ENCODE data around the gene SLC2A13. TPM values are rescaled to one million over a fixed set of nuclear protein-coding genes. Genes with fewer than 3 reads are reported as not detected.
"Not testable (repeated sequence)": the region's sequence is repeated elsewhere in the genome, so short reads cannot be mapped to it uniquely, and the experiment has no call there.

SLC2A13 gene
- total RNA-seq, 4 donors from 2014 or later: 9.1 to 63.4 (median 33.1) TPM

DNA sequence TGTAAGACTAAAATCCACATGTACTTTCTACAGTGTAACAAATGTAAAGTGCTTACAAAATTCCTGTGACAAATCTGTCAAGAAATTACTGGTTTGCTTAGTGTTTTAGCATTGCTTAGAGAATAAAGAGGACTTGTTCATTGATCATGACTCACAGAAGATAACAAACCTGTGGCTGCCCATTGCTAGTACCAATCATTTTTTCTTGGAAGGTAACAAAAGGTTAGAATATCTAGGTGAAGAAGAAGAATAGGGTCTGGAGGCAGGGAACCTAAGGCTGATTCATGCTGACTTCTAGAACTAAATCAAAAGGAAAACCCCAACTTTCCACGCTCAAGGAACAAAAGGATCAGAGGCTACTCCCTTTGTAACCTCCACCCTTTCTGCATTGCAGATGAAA, 253.5 kb downstream of the SLC2A13 start:
- Histone ChIP-seq H3K27ac (no peak overlapping the region), H3K4me3 (no peak overlapping the region), H3K4me1 (no peaks in the 10 kb centered on the region), H3K36me3 (no peaks in the 10 kb centered on the region), H3K27me3 (no peaks in the 10 kb centered on the region), H3K9me3 (no peaks in the 10 kb centered on the region)
- TF ChIP-seq, protein P1, sequence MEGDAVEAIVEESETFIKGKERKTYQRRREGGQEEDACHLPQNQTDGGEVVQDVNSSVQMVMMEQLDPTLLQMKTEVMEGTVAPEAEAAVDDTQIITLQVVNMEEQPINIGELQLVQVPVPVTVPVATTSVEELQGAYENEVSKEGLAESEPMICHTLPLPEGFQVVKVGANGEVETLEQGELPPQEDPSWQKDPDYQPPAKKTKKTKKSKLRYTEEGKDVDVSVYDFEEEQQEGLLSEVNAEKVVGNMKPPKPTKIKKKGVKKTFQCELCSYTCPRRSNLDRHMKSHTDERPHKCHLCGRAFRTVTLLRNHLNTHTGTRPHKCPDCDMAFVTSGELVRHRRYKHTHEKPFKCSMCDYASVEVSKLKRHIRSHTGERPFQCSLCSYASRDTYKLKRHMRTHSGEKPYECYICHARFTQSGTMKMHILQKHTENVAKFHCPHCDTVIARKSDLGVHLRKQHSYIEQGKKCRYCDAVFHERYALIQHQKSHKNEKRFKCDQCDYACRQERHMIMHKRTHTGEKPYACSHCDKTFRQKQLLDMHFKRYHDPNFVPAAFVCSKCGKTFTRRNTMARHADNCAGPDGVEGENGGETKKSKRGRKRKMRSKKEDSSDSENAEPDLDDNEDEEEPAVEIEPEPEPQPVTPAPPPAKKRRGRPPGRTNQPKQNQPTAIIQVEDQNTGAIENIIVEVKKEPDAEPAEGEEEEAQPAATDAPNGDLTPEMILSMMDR (IDR thresholded peaks at IDR 0.05): no peak
- no peak for TF ChIP-seq POLR2A (IDR thresholded peaks at IDR 0.05)
- no peak for DNase-seq

- H3K4me3 ChIP-seq, H3K27me3 ChIP-seq, H3K9me3 ChIP-seq, DNase-seq, H3K4me1 ChIP-seq, H3K36me3 ChIP-seq, H3K27ac ChIP-seq: not testable (repeated sequence)
These were observed 257.7 kb downstream of the SLC2A13 start for GRCh38 chr12:39848218-39848617.

- DNase-seq: no peak
- no peaks in the 10 kb centered on the region for H3K9me3 ChIP-seq
- no peak overlapping the region for H3K4me3 ChIP-seq
- H3K27me3 ChIP-seq: no peaks in the 10 kb centered on the region
- H3K4me1 ChIP-seq: no peaks in the 10 kb centered on the region
- TF ChIP-seq, protein P1 (IDR thresholded peaks at IDR 0.05): no peak
- TF ChIP-seq POLR2A (IDR thresholded peaks at IDR 0.05): no peak
- H3K27ac ChIP-seq: no peak overlapping the region
- H3K36me3 ChIP-seq: no peaks in the 10 kb centered on the region
These were observed 258.8 kb downstream of the SLC2A13 start for GRCh38 chr12:39846971-39847650.

GRCh38 chr12:39846304-39846703, 259.6 kb downstream of the SLC2A13 start:
- H3K4me1 ChIP-seq: no peaks in the 10 kb centered on the region

GRCh38 chr12:39840422-39840821, 265.5 kb downstream of the SLC2A13 start:
- Histone ChIP-seq H3K27me3 (no peaks in the 10 kb centered on the region), H3K4me1 (no peaks in the 10 kb centered on the region), H3K27ac (no peak overlapping the region), H3K9me3 (no peaks in the 10 kb centered on the region), H3K36me3 (no peaks in the 10 kb centered on the region), H3K4me3 (no peak overlapping the region)
- no peak for DNase-seq
- no peak for TF ChIP-seq POLR2A (IDR thresholded peaks at IDR 0.05)
- TF ChIP-seq, protein P1 (IDR thresholded peaks at IDR 0.05): no peak

More at GRCh38 chr12:39846304-39846703, 259.6 kb downstream of the SLC2A13 start:
- no peaks in the 10 kb centered on the region for H3K36me3 ChIP-seq
- TF ChIP-seq POLR2A (IDR thresholded peaks at IDR 0.05): no peak
- TF ChIP-seq, protein P1 (IDR thresholded peaks at IDR 0.05): no peak
- H3K4me3 ChIP-seq: no peak overlapping the region
- H3K27me3 ChIP-seq: no peaks in the 10 kb centered on the region
- no peak overlapping the region for H3K27ac ChIP-seq
- DNase-seq: no peak
- no peaks in the 10 kb centered on the region for H3K9me3 ChIP-seq

GRCh38 chr12:39839072-39839471, 266.8 kb downstream of the SLC2A13 start:
- H3K9me3 ChIP-seq: no peaks in the 10 kb centered on the region
- H3K36me3 ChIP-seq: no peaks in the 10 kb centered on the region
- no peak for DNase-seq
- no peaks in the 10 kb centered on the region for H3K4me1 ChIP-seq
- TF ChIP-seq POLR2A (IDR thresholded peaks at IDR 0.05): no peak
- no peak overlapping the region for H3K27ac ChIP-seq
- no peaks in the 10 kb centered on the region for H3K27me3 ChIP-seq
- no peak overlapping the region for H3K4me3 ChIP-seq
